Panc1 (cell line): ENCODE measurements around the gene TOLLIP. TPM values are rescaled to one million over a fixed set of nuclear protein-coding genes. Genes with fewer than 3 reads are reported as not detected.
"Not testable (repeated sequence)": the region's sequence is repeated elsewhere in the genome, so short reads cannot be mapped to it uniquely, and the experiment has no call there.

Source experiments
- ATAC-seq: fragments of 200-7000 bp; cut with Tn5 transposase; 2 replicates; pipeline ENCODE4 v1.9.1; 2020; ENCODE audit warnings: mild to moderate bottlenecking, moderate library complexity
- BruUV-seq: library from RNA; stranded (reverse); fragments of 400-500 nt; replicated peaks from 2 replicates; lab custom pipeline; 2021; lab: Mats Ljungman, UMichigan
- CTCF ChIA-PET: fragments of 300-600 bp; sonication (Branson Sonifier 250); formaldehyde crosslinking; loops from one replicate; lab custom pipeline; 2022; ENCODE audit warnings: antibody characterized with exemption; lab: Charles Lee
- POLR2A ChIA-PET: fragments of 300-600 bp; sonication (Branson Sonifier 250); formaldehyde crosslinking; loops from one replicate; lab custom pipeline; 2022; ENCODE audit warnings: antibody characterized with exemption; lab: Charles Lee
- DNase-seq: peaks from one replicate; pipeline ENCODE4 v3.0.0-alpha.2; 2010; ENCODE audit warnings: low read depth, low spot score
- H3K27ac ChIP-seq: 2 replicates; pipeline ENCODE4 v1.5.1; 2011; ENCODE audit warnings: mild to moderate bottlenecking, low read length, inconsistent platforms
- H3K27me3 ChIP-seq: fragments of 200-500 bp; sonication (Bioruptor generic); 2 replicates; pipeline ENCODE4 v1.6.0; 2014; ENCODE audit warnings: low read length, inconsistent platforms; ENCODE audit not compliant: control insufficient read depth, insufficient read depth
- H3K36me3 ChIP-seq: fragments of 200-500 bp; sonication (Bioruptor generic); 2 replicates; pipeline ENCODE4 v1.5.1; 2014; ENCODE audit warnings: inconsistent platforms, mild to moderate bottlenecking, low read length, moderate library complexity; ENCODE audit not compliant: control insufficient read depth, insufficient read depth
- H3K4me1 ChIP-seq: 2 replicates; pipeline ENCODE4 v1.5.1; 2011; ENCODE audit warnings: inconsistent platforms, mild to moderate bottlenecking, low read length, moderate library complexity; ENCODE audit not compliant: control insufficient read depth, insufficient read depth
- H3K4me3 ChIP-seq, 2 experiments: 2 replicates each; pipeline ENCODE4 v1.5.1; 2011 to 2012; ENCODE audit warnings: low read depth in 2 of 2, low read length in 2 of 2, mild to moderate bottlenecking in 2 of 2, inconsistent platforms in 1 of 2, moderate library complexity in 1 of 2
- H3K9me3 ChIP-seq: fragments of 200-500 bp; sonication (Bioruptor generic); 2 replicates; pipeline ENCODE4 v1.5.1; 2014; ENCODE audit warnings: low read depth, mild to moderate bottlenecking, inconsistent platforms, low read length, moderate library complexity; ENCODE audit not compliant: control insufficient read depth, insufficient read depth
- CTCF ChIP-seq: fragments of 450-650 bp; IDR thresholded peaks from 2 replicates; pipeline ENCODE4 v1.5.1; 2017; ENCODE audit warnings: mild to moderate bottlenecking
- POLR2AphosphoS5 ChIP-seq: IDR thresholded peaks from 2 replicates; pipeline ENCODE4 v1.6.1; 2012; ENCODE audit warnings: mild to moderate bottlenecking, low read depth, low read length, moderate library complexity
- REST ChIP-seq, 2 experiments: IDR thresholded peaks; 2 replicates each; pipeline ENCODE4 v1.6.1; 2011 to 2012; ENCODE audit warnings: low read depth in 2 of 2, control low read depth in 1 of 2, low read length in 1 of 2, mild to moderate bottlenecking in 1 of 2, moderate library complexity in 1 of 2; ENCODE audit not compliant: insufficient read depth in 1 of 2
- SIN3A ChIP-seq: IDR thresholded peaks from 2 replicates; pipeline ENCODE4 v1.6.1; 2012; ENCODE audit warnings: low read depth, mild to moderate bottlenecking, low read length, moderate library complexity, borderline replicate concordance; ENCODE audit not compliant: insufficient read depth
- TCF7L2 ChIP-seq: IDR thresholded peaks from 2 replicates; pipeline ENCODE4 v1.6.1; 2011; ENCODE audit warnings: mild to moderate bottlenecking, low read depth, low read length, inconsistent platforms
- in situ Hi-C: cut with HindIII; loops from 2 replicates; pipeline ENCODE4 v1.10.0; 2016; ENCODE audit warnings: low sequenced_read_pairs, low pct_unique_long_range_greater_than_20kb
- intact Hi-C: fragments of 100-400 bp; cut with micrococcal nuclease; formaldehyde crosslinking; loops from one replicate; pipeline ENCODE4 v1.10.0; 2022; ENCODE audit not compliant: unreplicated experiment
- total RNA-seq: library from RNA; stranded (reverse); gene quantifications from one replicate; pipeline ENCODE4 v1.2.1, GENCODE V29; 2021; ENCODE audit not compliant: unreplicated experiment

Gene TOLLIP
- total RNA-seq, 1 experiment from 2014 or later = 141 TPM

- ATAC-seq, in situ Hi-C loops, intact Hi-C loops, H3K36me3 ChIP-seq, H3K27me3 ChIP-seq, DNase-seq, POLR2A ChIA-PET, BruUV-seq, H3K9me3 ChIP-seq, H3K4me3 ChIP-seq, CTCF ChIA-PET, H3K27ac ChIP-seq, H3K4me1 ChIP-seq: not testable (repeated sequence)
These were observed 31.8 kb upstream of the TOLLIP start for GRCh38 chr11:1341226-1341625.

GRCh38 chr11:1340111-1340510 is 30.7 kb upstream of the TOLLIP start:
- Histone ChIP-seq H3K27ac (no peak overlapping the region), H3K9me3 (no peaks in the 10 kb centered on the region), H3K4me1 (peaks cover 15% of the 10 kb centered on the region), H3K36me3 (no peaks in the 10 kb centered on the region), H3K27me3 (no peaks in the 10 kb centered on the region), H3K4me3 (no peak overlapping the region)
- CTCF ChIA-PET = no interaction called here
- intact Hi-C loops (no loop called here), in situ Hi-C loops (no loop called here)
- no TSS peak for BruUV-seq
- DNase-seq (no peak), ATAC-seq (no peak)
- POLR2A ChIA-PET = no interaction called here
- TF ChIP-seq REST (IDR thresholded peaks at IDR 0.05; ENCODE audit: insufficient read depth in 1 of 2, low read depth in 2 of 2, low read length in 1 of 2) (0 out of 4 replicates have a peak, but pooled peaks of 1 of the 2 experiments have one; percentile 45), CTCF (no peak)

GRCh38 chr11:1339066-1339675 is 29.7 kb upstream of the TOLLIP start:
- TF ChIP-seq REST (IDR thresholded peaks at IDR 0.05; ENCODE audit: insufficient read depth in 1 of 2, low read depth in 2 of 2, low read length in 1 of 2) = no peak
- no peak for TF ChIP-seq TCF7L2
- TF ChIP-seq SIN3A = no peak
- TF ChIP-seq CTCF = no peak
- TF ChIP-seq POLR2AphosphoS5 = no peak
- Histone ChIP-seq H3K4me3 (no peak overlapping the region), H3K4me1 (peaks cover 15% of the 10 kb centered on the region), H3K27me3 (0 out of 2 replicates have a peak, but pooled peaks cover 2% of the 10 kb centered on the region), H3K9me3 (no peaks in the 10 kb centered on the region), H3K27ac (no peak overlapping the region), H3K36me3 (no peaks in the 10 kb centered on the region)
- in situ Hi-C loops (no loop called here), intact Hi-C loops (no loop called here)
- POLR2A ChIA-PET = interaction anchor here (0.8 kb wide), 1 partner anchor 12 kb away, joined by 3 read pairs; no protein-coding TSS in a partner anchor
- DNase-seq = no peak
- no TSS peak for BruUV-seq
- ATAC-seq = no peak
- CTCF ChIA-PET = no interaction called here
